Gastroesophageal sphincter (tissue), 3 donors: ENCODE data around the gene SLC26A4.

Experiments used
- CTCF ChIP-seq, 4 experiments: fragments of 200-600 bp in 2 of 4; fragments of 450-650 bp in 2 of 4; sonication (generic) in 1 of 4; IDR thresholded peaks; one replicate each; pipeline ENCODE4 v1.5.1; 2017 to 2019; ENCODE audit warnings: antibody characterized with exemption in 4 of 4, mild to moderate bottlenecking in 2 of 4, moderate library complexity in 2 of 4
- EP300 ChIP-seq: sonication (generic); formaldehyde crosslinking; IDR thresholded peaks from one replicate; pipeline ENCODE4 v1.6.1; 2017; ENCODE audit warnings: antibody characterized with exemption, mild to moderate bottlenecking
- POLR2A ChIP-seq, 2 donors: fragments of 450-650 bp; IDR thresholded peaks; one replicate each; pipeline ENCODE4 v1.6.1; 2017; ENCODE audit warnings: antibody characterized with exemption in 2 of 2, mild to moderate bottlenecking in 2 of 2, moderate library complexity in 1 of 2
- POLR2AphosphoS5 ChIP-seq: sonication (generic); formaldehyde crosslinking; IDR thresholded peaks from one replicate; pipeline ENCODE4 v1.6.1; 2017; ENCODE audit warnings: antibody characterized with exemption

- no peak for TF ChIP-seq POLR2A (IDR thresholded peaks at IDR 0.05)
- TF ChIP-seq CTCF (IDR thresholded peaks at IDR 0.05) = no peak
- no peak for TF ChIP-seq POLR2AphosphoS5
- TF ChIP-seq EP300 = no peak
Observed at GRCh38 chr7:107700570-107700969, 39.9 kb downstream of the SLC26A4 start.
